Hematopoietic multipotent progenitor cell treated with erythropoietin and hydrocortisone succinate and interleukin-3 and kit ligand, for 8 days (in vitro differentiated cells): ENCODE measurements around the gene PDGFB.

Experiments used
- DNase-seq: peaks from one replicate; pipeline ENCODE4 v3.0.0-alpha.2; 2015

Gene PDGFB

DNA sequence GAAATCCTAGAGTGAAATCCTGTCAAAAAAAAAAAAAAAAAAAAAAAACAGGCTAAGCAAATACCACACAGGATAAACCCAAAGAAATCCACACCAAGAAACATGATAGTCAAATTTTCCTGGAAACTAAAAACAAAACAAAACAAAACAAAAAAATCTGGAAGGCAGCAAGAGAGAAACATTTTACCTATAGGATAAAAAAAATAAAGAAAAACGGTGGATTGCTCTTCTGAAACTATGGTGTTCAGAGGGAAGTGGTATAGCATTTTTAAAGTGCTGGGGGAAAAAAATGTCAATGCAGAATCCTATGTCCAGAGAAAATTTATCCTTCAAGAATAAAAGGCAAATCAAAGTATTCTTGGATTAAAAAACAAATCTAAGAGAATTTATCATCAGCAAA lies 50.7 kb downstream of the PDGFB start:
- DNase-seq = no peak

DNA sequence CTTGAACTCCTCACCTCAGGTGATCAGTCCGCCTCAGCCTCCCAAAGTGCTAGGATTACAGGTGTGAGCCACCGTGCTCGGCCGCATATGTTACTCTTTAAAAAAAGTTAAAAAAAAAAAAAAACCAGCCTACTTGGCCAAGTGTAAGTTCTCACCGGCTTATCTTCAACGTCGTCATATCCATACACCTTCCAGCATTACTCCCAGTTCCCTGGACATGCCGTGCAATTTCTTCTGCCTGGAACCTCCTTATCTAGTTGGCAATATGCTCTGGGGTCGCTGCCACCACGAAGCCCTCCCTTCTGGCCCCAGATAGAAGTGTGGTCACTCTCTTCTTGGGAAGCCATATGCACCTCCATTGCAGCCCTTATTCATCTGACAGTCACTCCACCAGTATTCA lies 56.0 kb downstream of the PDGFB start:
- no peak for DNase-seq

DNA sequence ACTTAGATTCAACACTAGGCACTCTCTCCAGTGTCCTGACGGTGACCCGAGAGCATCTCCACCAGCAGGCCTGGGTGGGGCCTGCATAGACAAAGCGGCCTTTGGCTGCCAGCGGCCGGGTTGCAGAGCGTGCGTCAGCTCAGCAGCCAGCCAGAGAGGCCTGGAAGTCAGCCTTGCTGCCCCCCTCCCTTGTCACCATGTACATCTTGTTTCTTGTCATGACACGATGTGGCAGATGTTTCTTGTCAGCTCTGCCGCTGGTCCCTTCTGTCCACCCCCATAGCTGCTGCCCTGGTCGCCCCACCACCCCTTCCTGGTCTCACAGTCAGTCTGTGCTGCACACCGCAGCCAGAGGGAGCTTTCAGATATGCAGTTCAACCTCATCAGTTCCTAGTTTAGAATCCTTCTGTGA lies 59.2 kb downstream of the PDGFB start:
- no peak for DNase-seq

DNA sequence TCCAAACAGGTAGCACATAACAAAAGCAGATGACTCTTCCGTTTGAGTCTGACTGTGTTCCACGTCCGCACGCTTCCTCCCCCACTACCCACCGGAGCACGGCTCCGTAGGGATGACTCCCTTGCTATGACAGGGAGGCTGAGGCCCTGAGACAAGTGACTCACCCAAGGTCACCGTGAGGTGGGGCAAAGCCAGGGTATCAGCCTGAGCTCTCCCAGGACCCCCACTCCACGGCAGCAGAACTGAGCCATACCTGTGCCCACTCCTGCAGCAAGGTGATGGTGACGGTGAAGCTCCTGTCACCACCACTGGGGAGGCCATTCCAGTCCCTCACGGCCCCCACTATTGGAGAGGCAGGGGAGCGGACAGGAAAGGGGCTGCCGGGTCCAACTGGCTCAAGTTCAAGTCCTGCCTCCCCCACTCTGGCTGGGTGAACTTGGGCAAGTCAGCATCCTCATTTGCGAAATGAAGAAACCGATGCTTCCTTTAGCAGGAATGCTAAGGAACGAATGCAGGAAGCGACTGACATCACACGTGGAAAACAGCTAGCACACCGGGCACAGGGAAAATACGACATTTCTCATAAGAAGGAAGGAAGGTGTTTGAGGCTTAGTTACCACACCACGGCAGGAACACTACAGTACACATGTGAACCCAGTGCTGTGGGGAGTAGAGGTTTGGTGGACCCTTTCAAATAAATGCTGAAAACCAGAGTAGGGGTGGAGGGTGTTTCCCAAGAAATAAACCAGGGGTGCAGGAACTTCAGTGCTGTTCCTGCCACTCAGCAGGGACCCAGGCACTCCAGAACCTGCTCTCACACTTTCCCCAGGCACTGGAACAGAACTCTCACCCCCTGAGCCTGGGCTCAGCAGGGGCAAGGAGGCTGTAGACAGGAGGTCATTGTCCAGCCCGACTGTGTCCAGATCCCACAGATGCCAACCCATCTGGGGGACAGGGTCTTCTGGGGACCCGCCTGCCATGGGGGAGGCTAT lies 59.9 kb downstream of the PDGFB start:
- DNase-seq = no peak

DNA sequence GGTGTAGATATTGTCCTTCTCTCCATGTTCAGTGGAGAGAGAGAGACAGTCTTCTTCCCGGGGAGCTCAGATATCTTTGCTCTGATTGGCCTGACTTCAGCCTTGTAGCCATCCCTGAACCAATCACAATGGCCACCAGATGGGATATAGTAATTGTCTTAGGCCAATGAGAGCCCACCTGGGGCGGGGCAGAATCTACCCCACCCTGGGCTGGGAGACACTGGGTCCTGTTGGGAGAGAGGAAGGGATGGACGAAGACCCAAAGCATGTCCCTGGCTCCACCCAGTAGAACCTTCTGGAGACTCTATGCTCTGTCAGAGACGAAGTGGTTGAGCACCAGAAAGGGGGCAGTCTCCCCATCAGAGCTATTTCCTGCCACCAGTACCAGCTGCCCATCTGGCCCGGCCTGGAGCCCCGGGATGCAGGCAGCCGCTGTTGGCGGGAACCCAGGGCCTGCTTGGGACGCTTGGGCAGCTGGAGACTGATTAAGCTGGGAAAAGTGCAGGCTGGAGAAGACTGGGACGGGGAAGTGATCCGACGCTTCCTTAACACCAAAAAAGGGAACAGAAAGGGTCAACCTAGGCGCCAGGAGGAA lies 60.7 kb downstream of the PDGFB start:
- DNase-seq = no peak

DNA sequence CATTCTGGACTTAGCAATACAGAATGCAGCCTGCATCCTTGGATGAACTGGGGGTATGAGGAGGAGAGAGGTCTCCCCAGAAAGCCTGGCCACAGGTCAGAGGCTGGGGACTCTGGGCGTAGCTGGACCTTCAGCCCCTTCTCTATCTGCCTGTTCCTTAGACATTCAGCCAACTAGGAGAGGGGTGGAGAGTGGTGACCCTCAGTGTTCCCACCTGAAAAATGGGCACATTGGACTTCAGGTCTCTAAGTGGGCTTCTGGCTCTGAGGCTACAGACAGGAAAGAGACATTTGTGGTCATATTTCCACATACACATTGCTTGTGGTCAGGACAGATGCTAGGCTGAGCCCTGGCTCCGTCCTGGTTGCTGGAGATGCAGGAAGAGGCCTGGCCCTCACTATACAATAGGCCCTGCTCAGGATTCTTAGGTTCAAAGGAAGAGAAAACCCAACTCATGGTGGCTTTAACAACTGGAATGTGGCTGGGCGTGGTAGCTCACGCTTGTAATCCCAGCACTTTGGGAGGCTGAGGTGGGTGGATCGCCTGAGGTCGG lies 62.2 kb downstream of the PDGFB start:
- no peak for DNase-seq

DNA sequence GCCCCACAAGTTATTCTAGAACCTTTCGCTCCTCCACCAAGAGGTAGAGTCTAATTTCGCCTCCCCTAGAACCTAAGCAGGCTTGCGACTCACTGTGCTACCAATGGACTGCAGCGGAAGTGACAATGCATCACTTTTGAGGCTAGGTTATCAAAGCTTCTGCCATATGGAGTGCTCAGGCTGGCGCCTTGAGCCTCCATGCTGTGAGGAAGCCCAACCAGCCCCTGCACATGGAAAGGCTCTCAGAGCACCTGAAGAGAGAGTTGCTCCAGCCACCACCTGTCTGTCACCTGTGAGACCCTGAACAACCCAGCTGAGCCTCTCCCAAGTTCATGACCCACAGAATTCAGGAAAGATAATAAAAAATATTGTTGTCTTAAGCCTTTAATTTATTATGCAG lies 63.0 kb downstream of the PDGFB start:
- DNase-seq = no peak

DNA sequence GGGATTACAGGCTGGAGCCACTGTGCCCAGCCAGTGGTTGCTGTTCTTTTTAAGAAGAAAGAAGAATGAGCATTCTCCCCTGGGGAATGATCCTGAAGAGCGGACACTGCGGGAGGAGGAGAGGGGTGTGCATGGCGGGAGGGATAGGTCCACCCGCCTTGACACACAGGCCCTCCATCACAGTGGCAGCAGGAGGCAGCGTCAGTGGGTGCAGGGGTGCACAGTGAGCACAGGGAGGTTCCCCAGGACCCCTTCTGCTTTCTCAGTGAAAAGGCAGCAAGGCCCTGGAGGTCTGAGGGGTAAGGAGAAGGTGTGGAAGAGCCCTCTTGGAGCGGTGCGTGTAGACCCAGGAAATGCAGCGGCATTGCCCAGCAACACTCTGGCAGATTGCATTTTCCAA lies 63.4 kb downstream of the PDGFB start:
- no peak for DNase-seq

DNA sequence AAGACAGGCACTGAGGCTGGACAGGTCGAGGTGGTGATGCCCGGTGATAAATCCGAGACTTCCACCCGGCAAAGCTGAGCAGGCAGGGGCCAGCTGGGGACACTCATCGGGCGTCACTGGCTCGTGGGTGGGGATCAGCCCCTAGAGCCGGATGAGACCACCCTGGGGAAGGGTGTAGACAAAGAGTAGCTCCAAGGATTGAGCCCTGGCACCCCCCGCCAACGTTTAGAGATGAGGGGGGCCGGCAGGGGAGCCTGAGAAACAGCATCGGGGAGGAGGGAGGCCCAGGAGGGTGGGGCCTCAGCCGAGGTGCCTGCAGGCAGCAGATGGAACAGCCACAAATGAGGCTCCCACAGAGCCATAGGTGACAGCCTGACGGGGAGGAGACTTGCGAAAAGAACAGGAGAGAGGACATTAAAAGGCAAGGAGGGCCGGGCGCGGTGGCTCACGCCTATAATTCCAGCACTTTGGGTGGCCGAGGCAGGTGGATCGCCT lies 64.9 kb downstream of the PDGFB start:
- DNase-seq = no peak

DNA sequence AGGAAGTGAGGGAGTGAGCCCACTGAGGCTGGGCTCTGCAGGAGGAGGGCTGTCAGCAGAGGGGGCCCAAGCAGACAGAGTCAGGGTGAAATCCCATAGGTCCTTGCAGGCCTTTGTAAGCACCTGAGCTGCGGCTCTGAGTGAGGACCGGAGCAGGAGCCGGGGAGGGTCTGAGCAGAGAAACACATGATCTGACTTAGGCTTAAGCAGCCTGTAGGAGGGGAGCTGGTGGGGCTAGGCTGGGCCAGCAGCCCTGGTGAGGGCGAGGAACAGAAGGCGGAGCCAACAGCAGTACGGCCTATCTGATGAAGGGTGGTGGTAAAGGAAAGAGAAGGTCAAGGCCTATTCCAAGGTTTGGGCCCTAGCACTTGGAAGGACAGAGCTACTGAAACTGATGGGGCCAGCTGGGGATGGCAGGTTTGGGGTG lies 65.4 kb downstream of the PDGFB start:
- DNase-seq = no peak

DNA sequence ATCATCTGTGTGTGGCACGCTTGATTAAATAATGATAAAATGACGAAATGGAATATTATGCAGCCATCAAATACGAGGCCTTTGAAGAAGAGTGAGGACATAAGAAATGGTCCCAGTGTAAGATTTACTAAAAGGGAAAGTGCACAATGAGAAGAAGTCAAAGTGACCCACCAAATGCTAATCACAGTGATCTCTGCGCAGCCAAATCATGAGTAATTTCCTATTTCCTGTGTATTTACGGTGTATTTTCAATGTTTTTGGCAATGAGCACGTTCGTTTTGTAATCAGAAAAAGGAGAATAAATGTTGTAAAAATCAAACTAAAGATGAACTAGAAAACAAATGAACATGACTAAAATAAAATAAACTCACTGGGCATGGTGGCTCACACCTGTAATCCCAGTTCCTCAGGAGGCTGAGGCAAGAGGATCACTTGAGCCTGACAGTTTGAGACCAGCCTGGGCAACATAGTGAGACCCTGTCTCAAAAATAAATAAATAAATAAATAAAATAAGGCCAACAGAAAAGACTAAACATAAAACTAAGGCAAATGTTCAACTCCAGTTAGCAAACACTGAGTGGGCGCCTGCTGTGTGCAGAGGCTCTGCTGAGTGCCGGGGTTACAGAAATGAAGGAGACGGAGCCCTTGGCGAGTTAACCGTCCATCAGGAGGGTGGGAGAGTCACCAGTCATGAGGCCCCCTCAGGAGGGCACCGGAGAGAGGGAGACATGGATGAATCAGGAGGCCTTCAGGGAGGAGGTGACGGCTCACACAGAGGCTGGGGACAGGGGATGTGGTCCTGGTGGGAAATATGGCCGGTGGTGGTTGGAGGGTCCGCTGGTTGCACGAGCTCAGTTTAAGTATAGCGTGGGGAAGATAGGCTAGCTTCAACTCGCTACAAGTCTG lies 66.3 kb downstream of the PDGFB start:
- DNase-seq = no peak

DNA sequence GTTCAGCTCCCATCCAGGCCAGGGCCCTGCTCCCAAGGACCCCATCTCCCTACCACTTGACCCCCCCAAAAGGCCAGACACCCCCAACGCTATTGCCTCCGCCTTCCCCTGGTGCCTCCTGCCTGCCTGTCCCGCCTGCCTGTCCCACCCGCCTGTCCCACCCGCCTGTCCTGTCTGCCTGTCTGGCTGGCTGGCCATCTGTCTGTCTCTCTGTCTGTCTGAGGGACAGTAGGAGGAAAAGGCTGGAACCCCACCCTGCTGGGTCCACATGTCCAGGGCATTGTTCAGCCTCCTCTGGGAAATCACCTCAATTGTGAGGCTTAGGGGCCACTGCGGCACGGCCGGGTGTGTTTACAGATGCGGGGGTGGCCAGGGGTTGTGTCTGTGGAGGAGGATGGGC lies 67.0 kb downstream of the PDGFB start:
- no peak for DNase-seq

DNA sequence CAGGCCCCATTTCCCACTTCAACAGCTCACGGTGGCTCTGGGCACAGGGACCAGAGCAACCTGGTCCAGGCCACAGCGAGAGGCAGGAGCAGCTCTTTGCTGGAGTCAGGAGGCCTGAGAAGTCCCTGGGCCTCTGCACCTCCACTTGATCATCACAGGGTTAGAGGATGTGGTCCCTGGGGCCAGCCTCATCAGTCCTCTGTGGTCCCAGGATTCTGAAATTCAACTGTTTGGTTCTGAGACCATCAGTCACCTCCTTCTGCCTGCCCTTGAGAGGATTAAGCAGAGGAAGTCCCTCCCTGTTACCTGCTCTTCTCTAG lies 67.4 kb downstream of the PDGFB start:
- DNase-seq = no peak

DNA sequence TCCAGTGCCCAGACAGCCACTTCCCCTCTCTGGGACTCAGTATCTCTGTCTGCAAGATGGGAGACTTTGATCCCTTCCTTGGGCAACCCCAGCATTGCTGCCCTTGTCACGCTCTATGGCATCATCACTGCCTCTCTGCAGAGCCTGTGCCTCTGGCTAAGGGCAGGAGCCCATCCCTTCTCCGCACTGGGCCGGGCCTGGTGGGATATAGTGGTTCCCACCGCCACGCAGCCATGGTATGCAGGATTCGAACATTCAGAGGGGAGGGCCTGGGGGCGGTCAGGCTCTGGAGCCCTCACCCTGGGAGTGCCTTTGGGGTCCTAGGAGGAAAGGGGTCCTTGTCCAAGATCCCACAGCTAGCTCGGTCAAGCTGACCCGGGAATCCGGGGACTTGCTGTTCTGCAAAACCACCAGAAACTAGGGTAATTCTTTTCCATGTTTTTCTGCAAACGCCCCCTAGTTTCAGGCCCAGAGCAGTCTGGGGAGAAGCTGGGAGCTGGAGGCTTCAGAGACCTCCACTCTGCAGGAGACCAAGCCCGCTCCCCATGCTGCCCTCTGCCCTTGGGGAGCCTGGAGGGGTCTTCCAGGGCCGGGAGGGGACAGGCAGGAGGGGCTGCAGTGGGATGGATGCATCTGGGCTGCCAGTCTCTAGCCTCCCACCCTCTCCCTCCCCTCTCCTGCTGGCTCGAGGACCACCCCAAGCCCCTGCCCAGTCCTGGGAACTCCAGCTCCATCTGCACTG lies 67.9 kb downstream of the PDGFB start:
- DNase-seq = no peak

DNA sequence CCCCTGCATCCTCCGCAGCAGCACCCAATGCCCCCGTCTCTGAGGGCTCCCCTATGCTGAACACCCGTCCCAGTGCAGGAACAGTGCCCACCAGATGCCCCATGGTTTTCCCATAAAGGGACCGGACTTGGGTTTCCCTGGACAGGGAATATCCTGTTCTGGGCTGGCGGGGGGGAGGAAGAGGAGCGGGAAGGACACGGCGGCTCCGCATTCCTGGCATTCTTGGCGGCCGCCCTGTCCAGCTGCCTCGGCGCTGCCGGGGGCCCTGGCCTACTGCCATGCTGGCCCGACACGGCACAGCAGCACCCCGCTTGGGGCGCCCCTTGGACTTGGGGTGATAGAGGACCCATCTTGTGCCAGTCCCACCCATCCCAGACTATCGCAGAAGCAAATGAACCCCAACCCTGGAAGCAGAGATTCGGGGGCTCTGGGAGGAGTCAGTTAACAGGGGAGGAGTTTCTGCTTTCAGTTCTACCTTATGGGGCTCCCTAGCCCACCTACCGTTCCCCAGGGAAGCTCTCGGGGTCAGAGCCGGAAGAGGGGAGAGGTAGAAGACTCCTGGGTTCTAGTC lies 68.6 kb downstream of the PDGFB start:
- no peak for DNase-seq

DNA sequence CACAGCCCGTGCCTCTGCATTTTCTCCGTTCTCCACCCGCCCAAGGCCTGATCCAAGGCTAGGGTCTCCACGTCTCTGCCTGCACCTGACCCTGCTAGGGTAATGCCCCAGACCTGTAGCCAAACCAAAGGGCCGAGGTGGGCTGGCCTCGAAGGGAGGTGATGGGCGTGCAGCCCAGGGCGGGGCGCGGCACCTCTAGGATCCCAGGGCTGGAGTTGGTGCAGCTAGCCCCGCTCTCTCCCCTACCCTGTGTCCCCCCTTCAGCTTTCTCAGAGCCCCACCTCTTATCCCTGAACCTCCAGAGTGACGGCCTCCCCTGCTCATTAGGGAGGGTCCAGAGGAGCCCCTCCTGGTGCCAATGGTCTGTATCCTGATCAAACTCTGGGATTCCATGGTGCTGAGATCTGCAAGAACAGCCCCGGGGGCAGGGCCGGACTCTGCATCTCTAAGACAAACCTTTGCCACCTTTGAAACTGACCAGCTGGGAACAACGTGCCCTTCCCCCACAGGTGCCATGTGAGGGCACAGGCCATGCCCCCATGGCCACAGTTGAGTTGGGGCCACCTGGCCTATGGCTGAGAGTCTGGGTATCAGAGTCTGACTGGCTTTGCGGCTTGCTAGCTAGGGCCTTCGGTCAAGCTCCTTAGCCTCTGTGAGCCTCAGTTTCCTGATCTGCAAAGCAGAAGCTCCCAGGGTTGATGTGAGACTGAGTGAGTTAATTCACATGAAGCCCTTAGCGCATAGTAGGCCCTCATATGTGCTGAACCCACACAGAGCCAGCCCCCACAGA lies 69.2 kb downstream of the PDGFB start:
- no peak for DNase-seq

DNA sequence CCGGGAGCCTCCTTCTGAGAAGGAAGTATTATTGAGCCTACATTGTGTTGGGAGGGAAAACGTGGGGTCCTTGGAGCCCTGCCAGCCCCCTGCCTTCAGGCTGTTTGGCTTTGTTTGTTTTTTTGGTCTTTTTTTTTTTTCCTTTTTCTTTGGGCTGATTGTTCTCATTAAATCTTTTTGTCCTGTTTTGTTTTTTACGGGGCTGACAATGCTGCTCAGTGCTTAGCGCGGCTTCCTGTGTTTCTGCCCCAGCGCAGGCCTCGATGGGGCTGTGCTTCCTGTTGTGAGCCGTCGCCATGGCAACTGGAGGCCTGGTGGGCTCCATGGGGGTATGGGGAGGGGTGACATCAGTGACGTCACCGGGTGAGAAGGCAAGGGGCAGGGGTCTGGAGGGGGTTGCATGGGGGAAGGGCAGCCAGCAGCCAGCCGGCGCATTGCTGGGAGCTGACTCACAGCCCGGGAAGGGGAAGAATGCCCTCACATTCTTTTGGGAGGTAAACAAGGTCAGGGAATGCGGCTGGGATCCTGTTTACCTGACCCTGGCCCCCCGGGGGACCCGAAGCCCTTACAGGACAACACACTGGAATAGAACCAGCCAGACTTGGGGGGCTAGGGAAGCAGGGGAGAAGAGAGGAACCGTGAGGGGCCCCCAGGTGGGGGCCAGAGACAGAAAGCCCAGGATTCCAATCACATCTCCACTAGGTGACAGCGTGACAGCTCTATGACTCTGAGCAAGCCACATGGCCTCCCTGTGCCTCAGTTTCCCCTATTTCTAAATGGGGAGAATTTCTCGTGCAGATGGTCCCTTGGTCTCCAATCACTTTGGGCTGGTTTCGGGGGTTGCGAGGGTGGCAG lies 70.1 kb downstream of the PDGFB start:
- DNase-seq = no peak

DNA sequence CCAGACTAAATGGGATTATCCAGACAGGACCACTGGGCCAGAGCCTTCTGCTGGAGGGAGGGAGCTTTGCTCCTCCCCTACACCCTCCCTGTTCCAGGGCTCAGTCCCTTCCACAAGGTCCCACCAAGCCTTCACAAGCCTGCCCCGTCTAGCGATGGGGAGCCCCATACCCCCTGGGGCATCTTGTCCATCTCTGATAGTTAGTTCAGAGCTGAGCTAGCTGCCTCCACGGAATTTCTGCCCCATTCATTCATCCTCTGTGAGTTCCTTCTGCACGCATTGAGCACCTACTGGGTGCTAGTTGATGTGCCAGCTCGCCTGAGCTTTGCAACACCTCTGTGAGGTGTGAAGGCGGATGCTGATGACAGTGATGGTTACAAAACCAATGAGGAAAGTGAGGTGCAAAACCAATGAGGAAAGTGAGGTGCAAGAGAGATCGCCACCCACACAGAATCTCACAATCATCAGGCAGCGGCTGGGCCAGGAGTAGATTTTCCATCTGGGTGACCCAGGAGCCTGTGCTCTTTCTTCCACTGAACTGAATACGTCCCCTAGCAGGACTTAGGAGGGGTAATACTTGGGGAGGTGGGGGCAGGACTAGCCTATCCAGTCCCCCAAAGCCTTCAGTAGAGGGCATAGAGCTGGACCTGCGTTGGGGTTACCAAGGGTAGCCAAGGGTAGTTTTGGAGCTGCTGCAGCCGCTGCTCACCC lies 70.8 kb downstream of the PDGFB start:
- no peak for DNase-seq
